SK-N-SH (cell line): ENCODE results near the gene CDH4. TPM values are rescaled to one million over a fixed set of nuclear protein-coding genes. Genes with fewer than 3 reads are reported as not detected.

Source experiments
- CTCF ChIA-PET: fragments of 300-600, 350-600 bp; formaldehyde crosslinking; extraction: SDS; loops from one replicate; lab custom pipeline; 2021; lab: Yijun Ruan, JAX
- POLR2A ChIA-PET: fragments of 350-600 bp; sonication (Branson Sonifier 250); formaldehyde crosslinking; extraction: SDS; loops from one replicate; lab custom pipeline; 2020; ENCODE audit warnings: antibody characterized with exemption, inconsistent platforms; lab: Yijun Ruan, JAX
- DNase-seq: peaks from one replicate; pipeline ENCODE4 v3.0.0; 2012
- H2AFZ ChIP-seq: fragments of 200-600 bp; sonication (generic); 2 replicates; pipeline ENCODE4 v1.8.1; 2016; ENCODE audit warnings: antibody characterized with exemption, mild to moderate bottlenecking, low read depth
- H3F3A ChIP-seq: fragments of 200-600 bp; sonication (generic); replicated peaks from 2 replicates; pipeline ENCODE3; 2016; ENCODE audit warnings: antibody characterized with exemption, mild to moderate bottlenecking; ENCODE audit not compliant: insufficient read depth
- H3K27ac ChIP-seq, 2 experiments: fragments of 200-500 bp in 1 of 2; fragments of 200-600 bp in 1 of 2; sonication (Bioruptor generic) in 1 of 2; sonication (generic), shearing (Covaris generic) in 1 of 2; 2 replicates each; pipeline versions ENCODE4 v1.5.1 to v1.6.1; 2014 to 2016; ENCODE audit warnings: low read depth in 2 of 2, inconsistent platforms in 1 of 2, low read length in 1 of 2, mild to moderate bottlenecking in 1 of 2, mixed read lengths in 1 of 2
- H3K27me3 ChIP-seq: fragments of 200-600 bp; sonication (generic), shearing (Covaris generic); 2 replicates; pipeline ENCODE4 v1.6.1; 2016; ENCODE audit warnings: mixed run types; ENCODE audit not compliant: insufficient read depth
- H3K36me3 ChIP-seq, 2 experiments: fragments of 200-500 bp in 1 of 2; fragments of 200-600 bp in 1 of 2; sonication (Bioruptor generic) in 1 of 2; sonication (generic) in 1 of 2; replicated peaks in 1 of 2; 2 replicates each; pipeline versions ENCODE3 to v1.5.1; 2014 to 2016; ENCODE audit warnings: low read length in 1 of 2, mild to moderate bottlenecking in 1 of 2; ENCODE audit not compliant: insufficient read depth in 2 of 2, control insufficient read depth in 1 of 2
- H3K4me1 ChIP-seq, 2 experiments: fragments of 200-500 bp in 1 of 2; fragments of 200-600 bp in 1 of 2; sonication (Bioruptor generic) in 1 of 2; sonication (generic), shearing (Covaris generic) in 1 of 2; 2 replicates each; pipeline versions ENCODE4 v1.5.1 to v1.6.1; 2014 to 2016; ENCODE audit warnings: low read depth in 1 of 2, low read length in 1 of 2, mixed run types in 1 of 2; ENCODE audit not compliant: insufficient read depth in 2 of 2, control insufficient read depth in 1 of 2
- H3K4me2 ChIP-seq: fragments of 200-600 bp; sonication (generic), shearing (Covaris generic); 2 replicates; pipeline ENCODE4 v1.6.1; 2017; ENCODE audit warnings: mixed run types
- H3K4me3 ChIP-seq, 2 experiments: fragments of 200-500 bp in 1 of 2; fragments of 200-600 bp in 1 of 2; sonication (Bioruptor generic) in 1 of 2; sonication (generic), shearing (Covaris generic) in 1 of 2; 2 replicates each; pipeline versions ENCODE4 v1.5.1 to v1.8.1; 2014 to 2016; ENCODE audit warnings: low read depth in 2 of 2, inconsistent platforms in 1 of 2, low read length in 1 of 2, mild to moderate bottlenecking in 1 of 2, mixed read lengths in 1 of 2, moderate library complexity in 1 of 2
- H3K79me2 ChIP-seq: fragments of 200-600 bp; sonication (generic); 2 replicates; pipeline ENCODE4 v1.8.1; 2017; ENCODE audit warnings: mild to moderate bottlenecking; ENCODE audit not compliant: insufficient read depth
- H3K9ac ChIP-seq: fragments of 200-600 bp; sonication (generic); 2 replicates; pipeline ENCODE4 v1.6.1; 2017; ENCODE audit warnings: mixed run types
- H3K9me2 ChIP-seq: fragments of 200-600 bp; sonication (generic); 2 replicates; pipeline ENCODE4 v1.6.1; 2017; ENCODE audit warnings: mixed run types
- H3K9me3 ChIP-seq: fragments of 200-600 bp; sonication (generic); 2 replicates; pipeline ENCODE4 v1.6.1; 2017; ENCODE audit warnings: mixed run types, mild to moderate bottlenecking, moderate library complexity
- H4K20me1 ChIP-seq: fragments of 200-600 bp; sonication (generic); 2 replicates; pipeline ENCODE4 v1.6.1; 2017; ENCODE audit warnings: mild to moderate bottlenecking, mixed run types; ENCODE audit not compliant: insufficient read depth
- CHD2 ChIP-seq: fragments of 150-350 bp; IDR thresholded peaks from 2 replicates; pipeline ENCODE4 v1.6.1; 2018; ENCODE audit warnings: low read length; ENCODE audit not compliant: partially characterized antibody
- EZH2phosphoT487 ChIP-seq: fragments of 200-600 bp; sonication (generic); IDR thresholded peaks from 2 replicates; pipeline ENCODE4 v1.6.1; 2017; ENCODE audit warnings: low read depth, mixed run types, mild to moderate bottlenecking, antibody characterized with exemption, moderate library complexity, borderline replicate concordance
- FOSL2 ChIP-seq: IDR thresholded peaks from 2 replicates; pipeline ENCODE4 v1.4.0; 2012; ENCODE audit warnings: low read depth, mild to moderate bottlenecking, moderate library complexity, borderline replicate concordance
- FOXM1 ChIP-seq: IDR thresholded peaks from 2 replicates; pipeline ENCODE4 v1.4.0; 2012; ENCODE audit warnings: low read depth, mild to moderate bottlenecking
- GABPA ChIP-seq: IDR thresholded peaks from 2 replicates; pipeline ENCODE4 v1.4.0; 2012; ENCODE audit warnings: low read depth, mild to moderate bottlenecking
- JUND ChIP-seq: IDR thresholded peaks from 2 replicates; pipeline ENCODE4 v1.4.0; 2012
- MEF2A ChIP-seq: IDR thresholded peaks from 2 replicates; pipeline ENCODE4 v1.4.0; 2012; ENCODE audit warnings: low read depth, borderline replicate concordance
- MXI1 ChIP-seq: IDR thresholded peaks from 2 replicates; pipeline ENCODE4 v1.6.1; 2012; ENCODE audit warnings: mild to moderate bottlenecking, low read depth, low read length, improper control_type of control experiment
- RAD21 ChIP-seq: IDR thresholded peaks from 2 replicates; pipeline ENCODE4 v1.6.1; 2012; ENCODE audit warnings: mild to moderate bottlenecking, low read length
- REST ChIP-seq: IDR thresholded peaks from 2 replicates; pipeline ENCODE4 v1.6.1; 2012; ENCODE audit warnings: mild to moderate bottlenecking, low read depth, low read length, moderate library complexity
- SMC3 ChIP-seq: IDR thresholded peaks from 2 replicates; pipeline ENCODE4 v1.6.1; 2012; ENCODE audit warnings: low read depth, low read length, improper control_type of control experiment
- TCF12 ChIP-seq: IDR thresholded peaks from 2 replicates; pipeline ENCODE4 v1.4.0; 2012
- TEAD4 ChIP-seq: IDR thresholded peaks from 2 replicates; pipeline ENCODE4 v1.4.0; 2012; ENCODE audit warnings: mild to moderate bottlenecking, borderline replicate concordance; ENCODE audit not compliant: insufficient read depth
- YY1 ChIP-seq: IDR thresholded peaks from 2 replicates; pipeline ENCODE4 v1.4.0; 2012; ENCODE audit warnings: low read depth, mild to moderate bottlenecking
- ZBTB33 ChIP-seq: IDR thresholded peaks from 2 replicates; pipeline ENCODE4 v1.4.0; 2012; ENCODE audit warnings: low read depth, borderline replicate concordance
- WGBS: methylation state at CpG from one replicate; pipeline ENCODE4 v1.1.6; 2017; ENCODE audit warnings: low lambda C conversion rate; 5-methylcytosine and 5-hydroxymethylcytosine counted together
- polyA plus RNA-seq, 3 experiments: library from polyadenylated mRNA; depleted of rRNA; stranded (reverse); fragments of >200 nt; gene quantifications; 2 replicates each; pipeline ENCODE4 v1.2.3, GENCODE V29; 2012
- TF ChIP-seq, protein P1 (sequence below): fragments of 150-350 bp; IDR thresholded peaks from 2 replicates; pipeline ENCODE4 v1.6.1; 2017; ENCODE audit warnings: antibody characterized with exemption, low read length, low read depth, borderline replicate concordance
- TF ChIP-seq, protein P2 (sequence below): fragments of 200-600 bp; sonication (generic); IDR thresholded peaks from 2 replicates; pipeline ENCODE4 v1.6.1; 2017; ENCODE audit warnings: antibody characterized with exemption, mild to moderate bottlenecking, moderate library complexity

Gene CDH4
- polyA plus RNA-seq, 1 of the 3 experiments (the other 2 are of a cell fraction) = not detected

GRCh38 chr20:61647702-61648101, 395.6 kb downstream of the CDH4 start:
- Histone ChIP-seq H2AFZ (no peak overlapping the region), H3K9ac (no peak overlapping the region), H3K4me2 (no peak overlapping the region), H3K79me2 (no peaks in the 10 kb centered on the region), H3K4me3 (no peak overlapping the region), H3K9me2 (no peaks in the 10 kb centered on the region), H3F3A (no peaks in the 10 kb centered on the region), H3K4me1 (peaks cover 0 to 6% of the 10 kb centered on the region in 2 experiments; a peak in 1 of 4 replicates), H4K20me1 (no peaks in the 10 kb centered on the region), H3K27ac (no peak overlapping the region), H3K27me3 (no peaks in the 10 kb centered on the region), H3K9me3 (no peaks in the 10 kb centered on the region), H3K36me3 (no peaks in the 10 kb centered on the region)
- WGBS = 17% methylated on average over 2 of the region's 8 CpGs
- ChIA-PET CTCF (no interaction called here), POLR2A (no interaction called here)
- no peak for TF ChIP-seq GABPA
- TF ChIP-seq FOXM1 = no peak
- no peak for TF ChIP-seq REST
- TF ChIP-seq CHD2 = no peak
- TF ChIP-seq, protein P1, sequence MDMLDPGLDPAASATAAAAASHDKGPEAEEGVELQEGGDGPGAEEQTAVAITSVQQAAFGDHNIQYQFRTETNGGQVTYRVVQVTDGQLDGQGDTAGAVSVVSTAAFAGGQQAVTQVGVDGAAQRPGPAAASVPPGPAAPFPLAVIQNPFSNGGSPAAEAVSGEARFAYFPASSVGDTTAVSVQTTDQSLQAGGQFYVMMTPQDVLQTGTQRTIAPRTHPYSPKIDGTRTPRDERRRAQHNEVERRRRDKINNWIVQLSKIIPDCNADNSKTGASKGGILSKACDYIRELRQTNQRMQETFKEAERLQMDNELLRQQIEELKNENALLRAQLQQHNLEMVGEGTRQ = no peak
- no peak for TF ChIP-seq TEAD4
- no peak for TF ChIP-seq JUND
- TF ChIP-seq, protein P2, sequence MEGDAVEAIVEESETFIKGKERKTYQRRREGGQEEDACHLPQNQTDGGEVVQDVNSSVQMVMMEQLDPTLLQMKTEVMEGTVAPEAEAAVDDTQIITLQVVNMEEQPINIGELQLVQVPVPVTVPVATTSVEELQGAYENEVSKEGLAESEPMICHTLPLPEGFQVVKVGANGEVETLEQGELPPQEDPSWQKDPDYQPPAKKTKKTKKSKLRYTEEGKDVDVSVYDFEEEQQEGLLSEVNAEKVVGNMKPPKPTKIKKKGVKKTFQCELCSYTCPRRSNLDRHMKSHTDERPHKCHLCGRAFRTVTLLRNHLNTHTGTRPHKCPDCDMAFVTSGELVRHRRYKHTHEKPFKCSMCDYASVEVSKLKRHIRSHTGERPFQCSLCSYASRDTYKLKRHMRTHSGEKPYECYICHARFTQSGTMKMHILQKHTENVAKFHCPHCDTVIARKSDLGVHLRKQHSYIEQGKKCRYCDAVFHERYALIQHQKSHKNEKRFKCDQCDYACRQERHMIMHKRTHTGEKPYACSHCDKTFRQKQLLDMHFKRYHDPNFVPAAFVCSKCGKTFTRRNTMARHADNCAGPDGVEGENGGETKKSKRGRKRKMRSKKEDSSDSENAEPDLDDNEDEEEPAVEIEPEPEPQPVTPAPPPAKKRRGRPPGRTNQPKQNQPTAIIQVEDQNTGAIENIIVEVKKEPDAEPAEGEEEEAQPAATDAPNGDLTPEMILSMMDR = no peak
- TF ChIP-seq TCF12 = no peak
- no peak for TF ChIP-seq FOSL2
- TF ChIP-seq MEF2A = no peak
- TF ChIP-seq MXI1 = no peak
- TF ChIP-seq ZBTB33 = no peak
- no peak for TF ChIP-seq EZH2phosphoT487
- no peak for TF ChIP-seq RAD21
- no peak for TF ChIP-seq YY1
- TF ChIP-seq SMC3 = no peak
- DNase-seq = no peak
